ENCODE results near the gene GALNT12. TPM values are rescaled to one million over a fixed set of nuclear protein-coding genes. Genes with fewer than 3 reads are reported as not detected.

GALNT12 gene
- total and polyA plus RNA-seq, 2 donors (not counting 1 experiment from before 2014, with no cell fraction given): 3.2 to 4.5 TPM

GRCh38 chr9:98804083-98804482 is 3.4 kb upstream of the GALNT12 start:
- intact Hi-C loops (cut with micrococcal nuclease): no loop called here
- H3K9me3 ChIP-seq (ENCODE audit: control extremely low read depth in 1 of 3, control insufficient read depth in 2 of 3, insufficient read depth in 1 of 3, low read length in 2 of 3): peaks cover 0 to 2% (median 0%) of the 10 kb centered on the region in 3 donors
- no peaks in the 10 kb centered on the region for H3K79me2 ChIP-seq (ENCODE audit: control insufficient read depth, insufficient read depth, low read length)
- Mint-ChIP-seq H3K4me1 (peaks cover 16% of the 10 kb centered on the region), H3K27ac (no peak overlapping the region), H3K27me3 (peaks cover 16% of the 10 kb centered on the region), H3K4me3 (no peak overlapping the region), H3K9me3 (ENCODE audit: insufficient read depth) (no peaks in the 10 kb centered on the region)
- H3K27me3 ChIP-seq (replicated peaks in 1 of 4; ENCODE audit: control extremely low read depth in 1 of 4, control insufficient read depth in 3 of 4, insufficient read depth in 4 of 4, low read length in 3 of 4): peaks cover 0 to 29% (median 5%) of the 10 kb centered on the region in 4 experiments
- no peaks in the 10 kb centered on the region for H4K20me1 ChIP-seq (ENCODE audit: control insufficient read depth, insufficient read depth, low read length, poor library complexity, severe bottlenecking)
- no peak for DNase-seq
- no CpG with 5 or more reads among the region's 2 CpGs for WGBS (ENCODE audit: insufficient coverage)
- ATAC-seq (ENCODE audit: low read depth): no peak
- H3K36me3 ChIP-seq (replicated peaks in 1 of 2; ENCODE audit: control extremely low read depth in 1 of 2, control insufficient read depth in 1 of 2, extremely low read depth in 1 of 2, insufficient read depth in 2 of 2, low read length in 1 of 2): no peaks in the 10 kb centered on the region
- CTCF ChIA-PET: interaction anchor here (1.4 to 1.5 kb wide), 2 partner anchors 12 to 28 kb away, joined by 3 read pairs; no protein-coding TSS in a partner anchor
- H2AFZ ChIP-seq (ENCODE audit: insufficient read depth, low read depth, low read length, poor library complexity, severe bottlenecking): no peak overlapping the region
- POLR2A ChIA-PET: no interaction called here
- no peak overlapping the region for H3K27ac ChIP-seq (ENCODE audit: low read length in 2 of 2)
- TF ChIP-seq, protein P1, sequence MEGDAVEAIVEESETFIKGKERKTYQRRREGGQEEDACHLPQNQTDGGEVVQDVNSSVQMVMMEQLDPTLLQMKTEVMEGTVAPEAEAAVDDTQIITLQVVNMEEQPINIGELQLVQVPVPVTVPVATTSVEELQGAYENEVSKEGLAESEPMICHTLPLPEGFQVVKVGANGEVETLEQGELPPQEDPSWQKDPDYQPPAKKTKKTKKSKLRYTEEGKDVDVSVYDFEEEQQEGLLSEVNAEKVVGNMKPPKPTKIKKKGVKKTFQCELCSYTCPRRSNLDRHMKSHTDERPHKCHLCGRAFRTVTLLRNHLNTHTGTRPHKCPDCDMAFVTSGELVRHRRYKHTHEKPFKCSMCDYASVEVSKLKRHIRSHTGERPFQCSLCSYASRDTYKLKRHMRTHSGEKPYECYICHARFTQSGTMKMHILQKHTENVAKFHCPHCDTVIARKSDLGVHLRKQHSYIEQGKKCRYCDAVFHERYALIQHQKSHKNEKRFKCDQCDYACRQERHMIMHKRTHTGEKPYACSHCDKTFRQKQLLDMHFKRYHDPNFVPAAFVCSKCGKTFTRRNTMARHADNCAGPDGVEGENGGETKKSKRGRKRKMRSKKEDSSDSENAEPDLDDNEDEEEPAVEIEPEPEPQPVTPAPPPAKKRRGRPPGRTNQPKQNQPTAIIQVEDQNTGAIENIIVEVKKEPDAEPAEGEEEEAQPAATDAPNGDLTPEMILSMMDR (IDR thresholded peaks at IDR 0.05): no peak
- TF ChIP-seq EZH2 (IDR thresholded peaks at IDR 0.05; ENCODE audit: borderline replicate concordance, insufficient read depth, low read depth, low read length, poor library complexity, severe bottlenecking): no peak
- no peak overlapping the region for H3K4me3 ChIP-seq (ENCODE audit: control extremely low read depth in 1 of 5, extremely low read depth in 1 of 5, insufficient read depth in 1 of 5, low read depth in 2 of 5, low read length in 4 of 5)
- H3K9ac ChIP-seq (ENCODE audit: low read length): no peak overlapping the region
- no peak overlapping the region for H3K4me2 ChIP-seq (replicated peaks; ENCODE audit: low read depth, low read length, poor library complexity, severe bottlenecking)
- peaks cover 11 to 18% of the 10 kb centered on the region in 2 donors for H3K4me1 ChIP-seq (ENCODE audit: control insufficient read depth in 2 of 2, insufficient read depth in 2 of 2, low read length in 2 of 2)

- no peak overlapping the region for H3K27ac Mint-ChIP-seq
- CTCF ChIA-PET: interaction anchor here (1.1 to 1.8 kb wide), 2 partner anchors 9 to 42 kb away, joined by 4 to 6 read pairs; no protein-coding TSS in a partner anchor
- H3K4me1 Mint-ChIP-seq: peaks cover 17% of the 10 kb centered on the region
- WGBS (ENCODE audit: insufficient coverage): 100% methylated on average over 2 of the region's 8 CpGs
- intact Hi-C loops (cut with micrococcal nuclease): no loop called here
- peaks cover 11 to 18% of the 10 kb centered on the region in 2 donors for H3K4me1 ChIP-seq (ENCODE audit: control insufficient read depth in 2 of 2, insufficient read depth in 2 of 2, low read length in 2 of 2)
- H3K9me3 ChIP-seq (ENCODE audit: control extremely low read depth in 1 of 3, control insufficient read depth in 2 of 3, insufficient read depth in 1 of 3, low read length in 2 of 3): no peaks in the 10 kb centered on the region
- no peak overlapping the region for H3K27ac ChIP-seq (ENCODE audit: low read length in 2 of 2)
- peaks cover 0 to 40% (median 7%) of the 10 kb centered on the region in 4 experiments for H3K27me3 ChIP-seq (replicated peaks in 1 of 4; ENCODE audit: control extremely low read depth in 1 of 4, control insufficient read depth in 3 of 4, insufficient read depth in 4 of 4, low read length in 3 of 4)
- ATAC-seq (ENCODE audit: low read depth) (no peak), DNase-seq (no peak)
- POLR2A ChIA-PET: no interaction called here
- H3K9ac ChIP-seq (ENCODE audit: low read length): no peak overlapping the region
- no peak overlapping the region for H3K4me3 Mint-ChIP-seq
- TF ChIP-seq EZH2 (IDR thresholded peaks at IDR 0.05; ENCODE audit: borderline replicate concordance, insufficient read depth, low read depth, low read length, poor library complexity, severe bottlenecking): no peak
- TF ChIP-seq, protein P1 (IDR thresholded peaks at IDR 0.05): no peak
- no peak overlapping the region for H3K4me2 ChIP-seq (replicated peaks; ENCODE audit: low read depth, low read length, poor library complexity, severe bottlenecking)
- H3K4me3 ChIP-seq (ENCODE audit: control extremely low read depth in 1 of 5, extremely low read depth in 1 of 5, insufficient read depth in 1 of 5, low read depth in 2 of 5, low read length in 4 of 5): no peak overlapping the region
- no peak overlapping the region for H2AFZ ChIP-seq (ENCODE audit: insufficient read depth, low read depth, low read length, poor library complexity, severe bottlenecking)
- H3K9me3 Mint-ChIP-seq (ENCODE audit: insufficient read depth): no peaks in the 10 kb centered on the region
- no peaks in the 10 kb centered on the region for H3K79me2 ChIP-seq (ENCODE audit: control insufficient read depth, insufficient read depth, low read length)
- H4K20me1 ChIP-seq (ENCODE audit: control insufficient read depth, insufficient read depth, low read length, poor library complexity, severe bottlenecking): no peaks in the 10 kb centered on the region
- H3K36me3 ChIP-seq (replicated peaks in 1 of 2; ENCODE audit: control extremely low read depth in 1 of 2, control insufficient read depth in 1 of 2, extremely low read depth in 1 of 2, insufficient read depth in 2 of 2, low read length in 1 of 2): no peaks in the 10 kb centered on the region
- peaks cover 21% of the 10 kb centered on the region for H3K27me3 Mint-ChIP-seq
Observed at GRCh38 chr9:98805506-98806272, 1.8 kb upstream of the GALNT12 start.
